HL-60 (cell line): ENCODE results near the gene SUSD4.

Experiments
- DNase-seq, 2 experiments: peaks; one replicate each; pipeline ENCODE4 v3.0.0-alpha.2; 2010 to 2020; ENCODE audit warnings: low read depth in 1 of 2, low spot score in 1 of 2
- H3K27ac ChIP-seq: fragments of 250-450 bp; sonication (Bioruptor Pico); replicated peaks from 2 replicates; pipeline ENCODE4 v1.5.1; 2020; ENCODE audit warnings: mild to moderate bottlenecking, moderate library complexity
- H3K27me3 ChIP-seq: fragments of 250-450 bp; sonication (Bioruptor Pico); 2 replicates; pipeline ENCODE4 v1.5.1; 2021; ENCODE audit warnings: mild to moderate bottlenecking, moderate library complexity; ENCODE audit not compliant: insufficient read depth, poor library complexity, severe bottlenecking
- H3K4me3 ChIP-seq: replicated peaks from 2 replicates; pipeline ENCODE4 v1.5.1; 2011; ENCODE audit warnings: mild to moderate bottlenecking, control low read depth, low read length; ENCODE audit not compliant: insufficient read depth
- GABPA ChIP-seq: IDR thresholded peaks from 2 replicates; pipeline ENCODE4 v1.6.1; 2012; ENCODE audit warnings: low read depth
- POLR2AphosphoS5 ChIP-seq: IDR thresholded peaks from 2 replicates; pipeline ENCODE4 v1.6.1; 2012; ENCODE audit warnings: low read depth
- SPI1 ChIP-seq: IDR thresholded peaks from 2 replicates; pipeline ENCODE4 v1.6.1; 2012; ENCODE audit warnings: low read depth, mild to moderate bottlenecking, borderline replicate concordance
- TF ChIP-seq, protein P1 (sequence below): IDR thresholded peaks from one replicate; pipeline ENCODE4 v1.5.1; 2011; ENCODE audit warnings: low read length, control low read depth, inconsistent platforms; ENCODE audit not compliant: insufficient read depth
- TF ChIP-seq, protein P2 (sequence below): IDR thresholded peaks from 2 replicates; pipeline ENCODE4 v1.6.1; 2012; ENCODE audit warnings: low read depth; ENCODE audit not compliant: insufficient replicate concordance

SUSD4 gene

DNA sequence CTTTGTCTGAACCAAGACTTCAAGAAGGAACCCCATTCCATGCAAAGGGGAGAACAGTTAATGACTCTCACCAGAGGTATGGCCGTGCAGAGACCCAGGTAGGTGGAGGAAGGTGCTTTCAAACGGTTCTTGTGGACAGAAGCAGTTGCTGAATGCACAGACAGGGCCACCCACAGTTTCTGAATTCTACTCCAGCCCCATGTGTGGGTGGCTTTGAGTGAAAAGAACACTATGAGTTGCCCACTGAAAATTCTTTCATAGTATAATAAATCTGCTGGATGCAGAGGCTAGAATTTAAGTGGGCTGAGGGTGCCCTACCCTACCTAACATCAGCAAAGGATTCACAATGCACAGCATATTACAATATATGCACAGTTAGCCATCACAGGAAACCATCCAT is 22.0 kb upstream of the SUSD4 start:
- no peak overlapping the region for H3K4me3 ChIP-seq
- DNase-seq, result no peak
- H3K27ac ChIP-seq, result no peak overlapping the region
- no peaks in the 10 kb centered on the region for H3K27me3 ChIP-seq
- TF ChIP-seq POLR2AphosphoS5, result no peak
- TF ChIP-seq, protein P1, sequence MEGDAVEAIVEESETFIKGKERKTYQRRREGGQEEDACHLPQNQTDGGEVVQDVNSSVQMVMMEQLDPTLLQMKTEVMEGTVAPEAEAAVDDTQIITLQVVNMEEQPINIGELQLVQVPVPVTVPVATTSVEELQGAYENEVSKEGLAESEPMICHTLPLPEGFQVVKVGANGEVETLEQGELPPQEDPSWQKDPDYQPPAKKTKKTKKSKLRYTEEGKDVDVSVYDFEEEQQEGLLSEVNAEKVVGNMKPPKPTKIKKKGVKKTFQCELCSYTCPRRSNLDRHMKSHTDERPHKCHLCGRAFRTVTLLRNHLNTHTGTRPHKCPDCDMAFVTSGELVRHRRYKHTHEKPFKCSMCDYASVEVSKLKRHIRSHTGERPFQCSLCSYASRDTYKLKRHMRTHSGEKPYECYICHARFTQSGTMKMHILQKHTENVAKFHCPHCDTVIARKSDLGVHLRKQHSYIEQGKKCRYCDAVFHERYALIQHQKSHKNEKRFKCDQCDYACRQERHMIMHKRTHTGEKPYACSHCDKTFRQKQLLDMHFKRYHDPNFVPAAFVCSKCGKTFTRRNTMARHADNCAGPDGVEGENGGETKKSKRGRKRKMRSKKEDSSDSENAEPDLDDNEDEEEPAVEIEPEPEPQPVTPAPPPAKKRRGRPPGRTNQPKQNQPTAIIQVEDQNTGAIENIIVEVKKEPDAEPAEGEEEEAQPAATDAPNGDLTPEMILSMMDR, result no peak
- TF ChIP-seq GABPA, result no peak
- TF ChIP-seq, protein P2, sequence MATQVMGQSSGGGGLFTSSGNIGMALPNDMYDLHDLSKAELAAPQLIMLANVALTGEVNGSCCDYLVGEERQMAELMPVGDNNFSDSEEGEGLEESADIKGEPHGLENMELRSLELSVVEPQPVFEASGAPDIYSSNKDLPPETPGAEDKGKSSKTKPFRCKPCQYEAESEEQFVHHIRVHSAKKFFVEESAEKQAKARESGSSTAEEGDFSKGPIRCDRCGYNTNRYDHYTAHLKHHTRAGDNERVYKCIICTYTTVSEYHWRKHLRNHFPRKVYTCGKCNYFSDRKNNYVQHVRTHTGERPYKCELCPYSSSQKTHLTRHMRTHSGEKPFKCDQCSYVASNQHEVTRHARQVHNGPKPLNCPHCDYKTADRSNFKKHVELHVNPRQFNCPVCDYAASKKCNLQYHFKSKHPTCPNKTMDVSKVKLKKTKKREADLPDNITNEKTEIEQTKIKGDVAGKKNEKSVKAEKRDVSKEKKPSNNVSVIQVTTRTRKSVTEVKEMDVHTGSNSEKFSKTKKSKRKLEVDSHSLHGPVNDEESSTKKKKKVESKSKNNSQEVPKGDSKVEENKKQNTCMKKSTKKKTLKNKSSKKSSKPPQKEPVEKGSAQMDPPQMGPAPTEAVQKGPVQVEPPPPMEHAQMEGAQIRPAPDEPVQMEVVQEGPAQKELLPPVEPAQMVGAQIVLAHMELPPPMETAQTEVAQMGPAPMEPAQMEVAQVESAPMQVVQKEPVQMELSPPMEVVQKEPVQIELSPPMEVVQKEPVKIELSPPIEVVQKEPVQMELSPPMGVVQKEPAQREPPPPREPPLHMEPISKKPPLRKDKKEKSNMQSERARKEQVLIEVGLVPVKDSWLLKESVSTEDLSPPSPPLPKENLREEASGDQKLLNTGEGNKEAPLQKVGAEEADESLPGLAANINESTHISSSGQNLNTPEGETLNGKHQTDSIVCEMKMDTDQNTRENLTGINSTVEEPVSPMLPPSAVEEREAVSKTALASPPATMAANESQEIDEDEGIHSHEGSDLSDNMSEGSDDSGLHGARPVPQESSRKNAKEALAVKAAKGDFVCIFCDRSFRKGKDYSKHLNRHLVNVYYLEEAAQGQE, result no peak
- TF ChIP-seq SPI1, result no peak

DNA sequence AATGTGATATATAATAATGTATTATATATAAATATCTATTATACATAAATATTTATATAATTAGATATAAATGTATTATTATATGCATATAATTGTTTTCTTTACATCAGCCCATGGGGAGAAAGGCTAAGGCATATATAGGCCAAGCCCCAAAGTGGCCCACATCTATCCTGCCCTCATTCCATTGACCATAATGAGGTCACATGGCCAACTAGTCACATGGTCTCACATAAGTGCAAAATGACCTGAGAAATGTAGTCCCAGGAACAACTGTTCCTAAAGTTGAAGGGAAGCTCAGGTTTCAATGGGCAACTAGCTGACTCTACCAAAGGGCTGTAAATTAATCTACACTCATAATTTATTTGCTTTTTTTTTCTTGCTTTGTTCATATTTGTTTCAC is 14.8 kb upstream of the SUSD4 start:
- TF ChIP-seq, protein P1, result no peak
- TF ChIP-seq, protein P2, result no peak
- no peak for TF ChIP-seq POLR2AphosphoS5
- no peak for TF ChIP-seq SPI1
- TF ChIP-seq GABPA, result no peak
- no peak for DNase-seq
- no peak overlapping the region for H3K27ac ChIP-seq
- no peak overlapping the region for H3K4me3 ChIP-seq
- H3K27me3 ChIP-seq, result no peaks in the 10 kb centered on the region

DNA sequence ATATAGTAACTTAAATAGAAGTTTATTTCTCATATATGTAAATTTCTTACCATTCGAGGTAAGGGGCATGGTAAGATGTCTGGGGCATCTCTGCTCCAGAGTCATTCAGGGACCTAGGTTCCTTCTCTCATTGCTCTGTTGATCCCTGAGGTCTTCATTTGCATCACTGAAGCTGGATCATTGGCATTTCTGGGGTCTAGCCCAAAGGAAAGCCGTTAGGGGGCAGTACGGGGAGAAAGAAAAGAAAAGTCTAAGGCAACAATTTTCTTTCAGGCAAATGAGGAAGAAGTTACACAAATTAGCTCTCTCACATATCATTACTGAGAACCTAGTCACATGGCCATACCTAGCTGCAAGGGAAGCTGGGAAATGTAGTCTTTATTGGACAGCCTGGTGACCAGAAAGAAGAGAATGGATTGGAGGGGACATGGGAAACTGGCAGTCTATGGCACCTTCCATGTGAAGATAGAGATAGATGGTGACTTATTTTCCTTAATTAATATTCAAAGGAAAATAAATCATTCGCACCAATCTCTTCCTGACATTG is 10.2 kb upstream of the SUSD4 start:
- no peak overlapping the region for H3K27ac ChIP-seq
- DNase-seq, result no peak
- H3K27me3 ChIP-seq, result no peaks in the 10 kb centered on the region
- no peak overlapping the region for H3K4me3 ChIP-seq
- TF ChIP-seq, protein P1, result no peak
- TF ChIP-seq, protein P2, result no peak
- TF ChIP-seq POLR2AphosphoS5, result no peak
- TF ChIP-seq GABPA, result no peak
- no peak for TF ChIP-seq SPI1
